Raji (cell line): ENCODE results near the gene CFAP100.

Experiments
- POLR2A ChIP-seq: IDR thresholded peaks from 2 replicates; pipeline ENCODE4 v1.6.1; 2011; ENCODE audit warnings: low read depth, low read length, control low read depth; ENCODE audit not compliant: insufficient read depth

Gene CFAP100

DNA sequence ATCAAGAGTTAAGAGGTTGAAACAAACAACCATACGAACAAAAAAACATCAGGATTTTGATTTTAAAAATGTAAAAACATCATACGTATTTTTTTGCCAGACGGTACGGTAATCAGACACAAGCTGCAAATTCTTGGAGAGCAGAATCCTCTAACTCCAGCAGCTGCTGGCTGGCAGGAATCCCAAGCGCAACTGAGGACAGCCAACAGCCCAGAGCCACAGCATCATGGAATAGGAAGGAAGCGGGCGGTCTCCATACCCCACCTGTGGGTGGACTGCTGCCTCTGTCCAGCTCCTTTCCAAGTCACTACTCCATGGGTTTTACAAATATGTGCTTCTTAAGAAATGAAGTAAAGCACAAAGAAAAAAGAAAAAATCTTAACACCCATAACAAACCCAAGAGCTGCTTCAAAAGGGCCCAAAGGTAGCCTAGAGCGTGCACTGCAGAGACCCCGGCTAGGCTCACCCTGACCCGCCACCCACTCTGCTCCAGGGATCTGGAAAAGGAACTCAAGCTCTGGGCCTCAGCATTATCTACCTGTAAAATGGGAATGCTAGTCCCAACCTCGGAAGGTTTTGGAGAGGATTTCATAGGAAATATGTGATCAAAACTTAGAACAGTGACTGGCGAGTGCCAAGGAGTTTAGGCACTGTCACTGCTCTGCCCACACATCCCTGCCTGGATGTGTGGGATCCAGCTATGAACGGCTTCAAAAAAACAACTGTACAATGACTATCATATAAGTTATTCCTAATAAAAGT lies 47.6 kb downstream of the CFAP100 start:
- TF ChIP-seq POLR2A, result no peak

- no peak for TF ChIP-seq POLR2A
Measured at GRCh38 chr3:126442856-126443242, 48.1 kb downstream of the CFAP100 start.

GRCh38 chr3:126445506-126445905 lies 50.8 kb downstream of the CFAP100 start:
- no peak for TF ChIP-seq POLR2A

GRCh38 chr3:126446301-126446700 lies 51.6 kb downstream of the CFAP100 start:
- TF ChIP-seq POLR2A, result no peak

- no peak for TF ChIP-seq POLR2A
Measured at GRCh38 chr3:126446791-126447190, 52.1 kb downstream of the CFAP100 start.

DNA sequence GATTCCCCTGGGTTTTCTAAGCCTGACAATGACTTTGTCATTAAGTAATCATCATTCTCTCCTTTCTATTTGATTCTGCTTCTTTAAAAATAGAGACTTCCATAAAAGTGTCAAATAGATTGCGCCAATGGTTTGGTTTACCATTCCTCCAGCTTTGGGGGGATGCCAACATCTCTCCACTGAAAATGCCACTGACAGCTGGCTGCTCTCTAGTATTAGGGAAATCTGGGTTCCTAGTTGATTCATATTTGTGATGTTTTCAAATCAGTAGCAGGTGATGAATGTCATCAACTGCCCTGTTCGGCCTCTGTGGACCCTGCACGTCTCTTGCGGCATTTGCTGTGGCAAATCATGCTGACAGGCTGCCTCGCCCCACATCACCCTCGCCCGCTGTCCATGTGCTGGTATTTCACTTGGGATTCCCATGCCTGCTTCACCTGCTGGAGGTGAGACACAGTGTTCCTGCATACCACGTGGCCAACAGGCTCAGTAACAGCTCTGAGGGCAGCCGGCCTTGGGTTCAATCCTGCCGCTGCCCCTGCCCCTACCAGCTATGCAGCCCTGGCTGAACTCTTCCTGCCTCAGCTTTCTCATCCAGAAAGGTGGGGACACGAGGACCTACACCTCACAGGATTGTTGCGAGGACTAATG lies 52.9 kb downstream of the CFAP100 start:
- no peak for TF ChIP-seq POLR2A

DNA sequence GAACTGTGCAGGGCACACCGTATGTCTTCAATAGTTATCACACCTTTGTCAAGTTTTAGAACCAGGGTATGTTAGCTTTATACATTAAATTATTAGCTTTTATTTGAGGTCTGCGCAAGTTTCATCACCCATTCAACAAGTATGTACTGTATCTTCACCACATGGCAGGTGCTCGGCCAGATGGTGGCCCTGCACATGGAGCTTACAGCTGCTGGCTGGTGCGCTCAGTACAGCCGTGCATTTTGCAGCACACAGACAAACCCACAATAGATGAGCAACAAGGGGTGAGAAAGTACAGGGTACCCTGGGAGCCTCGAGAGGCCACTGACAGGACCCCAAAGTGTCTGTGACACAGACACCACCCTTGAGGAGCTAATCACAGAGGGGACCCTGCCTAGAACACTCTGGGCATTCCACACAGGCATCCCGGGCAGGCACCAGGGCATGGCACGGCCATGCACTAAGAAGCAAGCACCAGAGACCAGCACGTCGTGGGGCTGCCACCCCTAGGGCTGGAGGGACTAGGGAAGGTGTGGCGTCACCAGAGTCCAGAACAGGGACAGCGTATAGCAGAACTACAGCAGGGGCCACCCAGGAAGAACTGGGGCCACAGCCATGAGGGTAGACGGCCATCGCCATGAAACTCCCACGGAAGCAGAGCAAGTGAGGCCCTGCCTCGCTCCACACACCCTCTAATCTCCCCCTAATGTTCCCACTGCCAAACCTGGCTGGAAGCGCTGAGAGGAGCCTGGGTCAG lies 53.6 kb downstream of the CFAP100 start:
- no peak for TF ChIP-seq POLR2A

DNA sequence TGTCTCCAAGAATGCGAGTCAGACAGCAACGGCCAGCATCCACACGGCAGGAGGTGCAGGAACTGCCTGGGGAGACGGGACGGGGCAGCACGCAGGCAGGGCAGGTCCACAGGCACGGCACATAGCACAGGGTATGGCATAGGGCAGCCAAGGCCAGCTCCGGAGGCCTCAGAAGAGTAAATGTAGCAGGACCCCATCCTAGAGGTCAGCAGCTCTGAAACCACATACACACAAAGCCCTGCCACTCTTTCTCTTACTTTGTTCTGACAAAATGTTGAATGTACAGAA lies 54.1 kb downstream of the CFAP100 start:
- no peak for TF ChIP-seq POLR2A

GRCh38 chr3:126449621-126450051 lies 54.9 kb downstream of the CFAP100 start:
- TF ChIP-seq POLR2A, result no peak

DNA sequence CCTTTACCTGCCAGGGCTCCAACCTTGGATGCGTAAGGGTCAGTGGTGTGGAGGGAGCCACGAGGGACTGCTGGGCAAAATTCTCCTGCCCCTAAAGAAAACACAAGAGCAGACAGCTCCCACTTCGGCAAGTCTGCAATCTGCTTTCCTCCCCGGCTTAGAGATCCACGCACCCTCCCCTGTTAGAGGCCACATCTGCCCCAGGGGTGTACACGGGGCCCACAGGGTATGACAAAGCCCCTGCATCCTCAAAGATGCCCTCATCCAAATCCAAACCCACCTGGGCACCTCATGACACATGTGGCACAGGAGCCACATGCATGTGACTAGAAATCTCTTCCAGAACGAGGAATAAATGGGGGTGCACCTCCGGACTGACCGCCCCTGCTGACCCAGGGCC lies 55.5 kb downstream of the CFAP100 start:
- TF ChIP-seq POLR2A, result no peak

- no peak for TF ChIP-seq POLR2A
Measured at GRCh38 chr3:126450744-126451143, 56.0 kb downstream of the CFAP100 start.

- TF ChIP-seq POLR2A, result no peak
Measured at GRCh38 chr3:126451511-126451910, 56.8 kb downstream of the CFAP100 start.

DNA sequence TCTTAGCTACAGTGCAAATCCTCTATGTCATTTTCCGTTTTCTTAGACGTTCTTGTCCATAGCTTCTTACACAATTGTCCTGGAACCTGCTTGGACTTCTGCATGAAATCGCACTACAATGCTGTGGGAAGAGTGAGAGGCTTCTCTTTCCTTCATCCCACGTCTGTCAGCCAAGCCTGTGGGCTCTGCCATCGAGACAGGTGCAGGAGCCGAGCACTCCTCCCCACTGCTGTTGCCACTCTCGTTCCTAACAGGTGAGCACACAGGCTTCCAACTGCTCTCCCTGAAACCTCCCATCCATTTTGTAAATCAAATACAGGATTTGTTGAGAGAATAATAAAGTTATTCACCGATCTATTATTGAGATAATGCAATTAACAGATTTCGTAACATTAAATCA lies 57.5 kb downstream of the CFAP100 start:
- TF ChIP-seq POLR2A, result no peak

DNA sequence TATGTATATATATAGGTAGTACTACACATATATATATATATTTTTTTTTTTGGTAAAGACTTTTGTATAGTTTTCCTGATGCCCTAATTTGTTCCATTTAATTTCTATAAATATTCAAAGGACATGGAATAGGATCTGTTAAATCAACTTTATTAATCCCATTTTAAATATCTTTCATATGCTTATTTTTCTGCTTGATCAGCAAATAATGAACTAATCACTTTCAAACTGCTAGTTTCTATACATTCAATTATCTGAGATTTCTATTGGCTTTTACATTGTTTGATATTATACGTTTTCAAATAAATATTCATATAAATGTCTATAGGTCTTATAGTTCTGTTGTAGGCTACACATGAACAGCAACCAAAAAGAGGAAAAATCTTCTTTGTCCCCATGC lies 59.3 kb downstream of the CFAP100 start:
- TF ChIP-seq POLR2A, result no peak

GRCh38 chr3:126454437-126455198 lies 59.9 kb downstream of the CFAP100 start:
- TF ChIP-seq POLR2A, result no peak
